ENCODE results near the gene CMTM1. TPM values are rescaled to one million over a fixed set of nuclear protein-coding genes. Genes with fewer than 3 reads are reported as not detected.

Gene CMTM1
- total and polyA plus RNA-seq, 2 experiments from 2014 or later = 1.4 to 1.9 TPM

GRCh38 chr16:66568355-66568754 is 2.1 kb downstream of the CMTM1 start:
- Mint-ChIP-seq H3K4me3 (no peak overlapping the region), H3K27ac (no peak overlapping the region), H3K4me1 (no peaks in the 10 kb centered on the region), H3K9me3 (no peaks in the 10 kb centered on the region), H3K27me3 (ENCODE audit: insufficient read depth, low read depth, poor library complexity) (no peaks in the 10 kb centered on the region), H3K36me3 (ENCODE audit: low read depth) (peaks cover 4% of the 10 kb centered on the region; the same call in 1 of the 3 replicates)
- no peak overlapping the region for H3K27ac ChIP-seq (ENCODE audit: low read depth)
- no peaks in the 10 kb centered on the region for H3F3A ChIP-seq (replicated peaks; ENCODE audit: low read depth)
- no peak overlapping the region for H2AFZ ChIP-seq
- no peaks in the 10 kb centered on the region for H3K9me2 ChIP-seq (ENCODE audit: insufficient read depth)
- DNase-seq (ENCODE audit: low spot score) (no peak), ATAC-seq (no peak)
- no peaks in the 10 kb centered on the region for H3K27me3 ChIP-seq (ENCODE audit: insufficient read depth)
- no peaks in the 10 kb centered on the region for H3K79me2 ChIP-seq (replicated peaks; ENCODE audit: insufficient read depth)
- no peak overlapping the region for H3K4me2 ChIP-seq
- TF ChIP-seq ETS1 (IDR thresholded peaks at IDR 0.05) (no peak), STAT1 (IDR thresholded peaks at IDR 0.05; ENCODE audit: unreplicated experiment) (no peak), EZH2 (IDR thresholded peaks at IDR 0.05; ENCODE audit: low read depth, unreplicated experiment) (no peak), POLR2AphosphoS5 (IDR thresholded peaks at IDR 0.05; ENCODE audit: low read depth) (no peak), JUNB (IDR thresholded peaks at IDR 0.05; ENCODE audit: unreplicated experiment) (no peak), EZH2phosphoT487 (IDR thresholded peaks at IDR 0.05; ENCODE audit: unreplicated experiment) (no peak), ZNF462 (CRISPR knock-in tag; IDR thresholded peaks at IDR 0.05) (no peak), NANOG (IDR thresholded peaks at IDR 0.05; ENCODE audit: borderline replicate concordance) (no peak), CREB1 (CRISPR knock-in tag; IDR thresholded peaks at IDR 0.05; ENCODE audit: low read depth) (no peak), CTCF (conservative IDR thresholded peaks at IDR 0.05; ENCODE audit: low read depth in 2 of 2) (no peak), REST (IDR thresholded peaks at IDR 0.05; ENCODE audit: unreplicated experiment) (no peak), ZNF331 (CRISPR knock-in tag; IDR thresholded peaks at IDR 0.05; ENCODE audit: low read depth) (no peak), ZNF114 (CRISPR knock-in tag; IDR thresholded peaks at IDR 0.05) (no peak)
- H3K4me3 ChIP-seq = no peak overlapping the region
- H3K4me1 ChIP-seq (ENCODE audit: insufficient read depth) = no peaks in the 10 kb centered on the region
- peaks cover 7% of the 10 kb centered on the region; the same call in 1 of the 2 replicates for H4K20me1 ChIP-seq (replicated peaks; ENCODE audit: insufficient read depth)
- H3K36me3 ChIP-seq (ENCODE audit: insufficient read depth) = no peaks in the 10 kb centered on the region
